Neural cell (in vitro differentiated cells): ENCODE data around the gene TMC1.

Experiments used
- CTCF ChIP-seq: fragments of 450-650 bp; IDR thresholded peaks from 2 replicates; pipeline ENCODE4 v1.5.1; 2014; ENCODE audit warnings: antibody characterized with exemption, mild to moderate bottlenecking, moderate library complexity; ENCODE audit not compliant: poor library complexity, severe bottlenecking
- EP300 ChIP-seq: fragments of 450-650 bp; conservative IDR thresholded peaks from 2 replicates; pipeline ENCODE4 v1.6.1; 2014; ENCODE audit warnings: antibody characterized with exemption, mild to moderate bottlenecking, moderate library complexity; ENCODE audit not compliant: poor library complexity, severe bottlenecking
- EZH2 ChIP-seq: fragments of 200-600, 300-800 bp; shearing (Covaris generic), sonication (generic); IDR thresholded peaks from 2 replicates; pipeline ENCODE4 v1.6.1; 2014; ENCODE audit warnings: antibody characterized with exemption, low read length, borderline replicate concordance, mild to moderate bottlenecking; ENCODE audit not compliant: insufficient read depth, poor library complexity, severe bottlenecking
- MXI1 ChIP-seq: fragments of 450-650 bp; conservative IDR thresholded peaks from 2 replicates; pipeline ENCODE4 v1.6.1; 2014; ENCODE audit warnings: antibody characterized with exemption, mild to moderate bottlenecking; ENCODE audit not compliant: poor library complexity, severe bottlenecking
- POLR2AphosphoS5 ChIP-seq: IDR thresholded peaks from 2 replicates; pipeline ENCODE4 v1.6.1; 2012
- RAD21 ChIP-seq: fragments of 450-650 bp; conservative IDR thresholded peaks from 2 replicates; pipeline ENCODE4 v1.6.1; 2014; ENCODE audit warnings: antibody characterized with exemption, mild to moderate bottlenecking, moderate library complexity
- REST ChIP-seq: IDR thresholded peaks from 2 replicates; pipeline ENCODE4 v1.6.1; 2012; ENCODE audit warnings: borderline replicate concordance
- TAF1 ChIP-seq: IDR thresholded peaks from 2 replicates; pipeline ENCODE4 v1.6.1; 2012; ENCODE audit warnings: low read depth

- TF ChIP-seq CTCF: no peak
- TF ChIP-seq POLR2AphosphoS5: no peak
- no peak for TF ChIP-seq MXI1
- TF ChIP-seq RAD21: no peak
- no peak for TF ChIP-seq EZH2
- no peak for TF ChIP-seq TAF1
- no peak for TF ChIP-seq EP300
- TF ChIP-seq REST: no peak
Measured at GRCh38 chr9:72576087-72576486, 54.7 kb downstream of the TMC1 start.
